CD4-positive, alpha-beta T cell (primary cell): Measurements from ENCODE around the gene WNT1. TPM values are rescaled to one million over a fixed set of nuclear protein-coding genes. Genes with fewer than 3 reads are reported as not detected.
A peak's percentile ranks its signal among the peaks of the same experiment; 100 is the strongest.

Source experiments
- ATAC-seq: fragments of 200-7000 bp; cut with Tn5 transposase; one replicate; pipeline ENCODE4 v1.10.0; 2022; ENCODE audit warnings: mild to moderate bottlenecking; ENCODE audit not compliant: poor library complexity
- CTCF ChIA-PET: fragments of 350-600 bp; sonication (Branson Sonifier 250); formaldehyde crosslinking; loops from one replicate; lab custom pipeline; 2021; ENCODE audit warnings: antibody characterized with exemption, inconsistent platforms; lab: Charles Lee
- POLR2A ChIA-PET: fragments of 350-600 bp; sonication (Branson Sonifier 250); formaldehyde crosslinking; loops from one replicate; lab custom pipeline; 2021; ENCODE audit warnings: antibody characterized with exemption, inconsistent platforms; lab: Charles Lee
- DNase-seq, 14 experiments: peaks; one replicate each; pipeline ENCODE4 v3.0.0-alpha.2; 2013 to 2020; ENCODE audit warnings: mixed read lengths in 2 of 14
- H3K27ac ChIP-seq, 2 donors: one replicate each; pipeline versions ENCODE4 v1.5.1 to v1.7.0; 2013; ENCODE audit warnings: low read length in 2 of 2, low read depth in 1 of 2, mild to moderate bottlenecking in 1 of 2
- H3K27me3 ChIP-seq, 2 experiments: 1 replicate in 1 of 2; 2 replicates in 1 of 2; pipeline versions ENCODE4 v1.6.1 to v1.7.0; 2013; ENCODE audit warnings: low read length in 2 of 2, control low read depth in 1 of 2, mild to moderate bottlenecking in 1 of 2, moderate library complexity in 1 of 2; ENCODE audit not compliant: insufficient read depth in 2 of 2, control insufficient read depth in 1 of 2
- H3K36me3 ChIP-seq: one replicate; pipeline ENCODE4 v1.6.1; 2013; ENCODE audit warnings: low read length, control low read depth; ENCODE audit not compliant: insufficient read depth
- H3K4me1 ChIP-seq: one replicate; pipeline ENCODE4 v1.6.1; 2013; ENCODE audit warnings: low read length, control low read depth; ENCODE audit not compliant: insufficient read depth
- H3K4me3 ChIP-seq: one replicate; pipeline ENCODE4 v1.5.1; 2013; ENCODE audit warnings: mild to moderate bottlenecking, low read length, moderate library complexity
- H3K9me3 ChIP-seq, 2 experiments: 1 replicate in 1 of 2; 2 replicates in 1 of 2; pipeline versions ENCODE4 v1.6.1 to v1.7.0; 2013; ENCODE audit warnings: low read length in 2 of 2, mild to moderate bottlenecking in 2 of 2, control low read depth in 1 of 2, moderate library complexity in 1 of 2; ENCODE audit not compliant: control insufficient read depth in 1 of 2, insufficient read depth in 1 of 2
- H3K27ac Mint-ChIP-seq: one replicate; pipeline ENCODE4 v1.8.0; 2020; ENCODE audit warnings: mixed read lengths
- H3K27me3 Mint-ChIP-seq: one replicate; pipeline ENCODE4 v1.8.0; 2021; ENCODE audit warnings: mixed read lengths
- H3K36me3 Mint-ChIP-seq: one replicate; pipeline ENCODE4 v1.8.0; 2021; ENCODE audit warnings: low read depth, mixed read lengths
- H3K4me1 Mint-ChIP-seq: one replicate; pipeline ENCODE4 v1.8.0; 2021; ENCODE audit warnings: low read depth, mixed read lengths
- H3K4me3 Mint-ChIP-seq: one replicate; pipeline ENCODE4 v1.8.0; 2020; ENCODE audit warnings: mild to moderate bottlenecking, mixed read lengths
- H3K9me3 Mint-ChIP-seq: one replicate; pipeline ENCODE4 v1.8.0; 2020; ENCODE audit warnings: mixed read lengths
- intact Hi-C, 2 experiments: fragments of 100-400 bp; cut with DNase I in 1 of 2; cut with micrococcal nuclease in 1 of 2; formaldehyde crosslinking; loops; one replicate each; pipeline versions ENCODE4 v1.15.1 to v1.9.0; 2023 to 2025; cut with DNase I, micrococcal nuclease
- total RNA-seq, 174 experiments: library from RNA in 2 of 174; stranded (reverse) in 2 of 174; gene quantifications; one replicate each; pipeline ENCODE4 v1.2.3 and lab custom pipeline; 2021 to 2026
- TF ChIP-seq, protein P1 (sequence below): fragments of 200-600 bp; IDR thresholded peaks from one replicate; pipeline ENCODE4 v1.8.0; 2022; ENCODE audit warnings: antibody characterized with exemption, mild to moderate bottlenecking

Gene WNT1
- total RNA-seq, 2 experiments from 2014 or later: 1.8 to 2.7 TPM

DNA sequence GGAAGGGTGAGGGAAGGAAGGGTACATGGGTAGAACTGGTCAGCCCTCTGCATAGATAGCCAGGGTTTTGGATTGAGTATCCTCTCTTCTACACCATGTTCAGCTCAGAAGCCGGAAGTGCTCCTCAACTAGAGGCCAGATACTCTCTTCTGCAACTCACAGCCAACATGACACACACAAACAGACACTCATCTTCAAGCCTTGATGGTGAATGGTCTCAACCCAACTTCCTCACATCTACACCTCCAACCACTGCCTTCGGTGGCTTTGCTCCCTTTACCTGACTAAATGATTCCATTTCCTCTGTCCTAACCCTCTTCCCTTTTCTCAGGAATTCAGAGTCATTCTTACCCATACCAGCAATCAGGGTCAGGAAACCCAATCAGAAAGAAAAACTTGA, 45.2 kb upstream of the WNT1 start:
- H3K36me3 ChIP-seq: peaks cover 32% of the 10 kb centered on the region
- ChIA-PET CTCF (interaction anchor here (1.1 to 2.6 kb wide), 5 partner anchors 8 to 80 kb away, joined by 4 to 17 read pairs (median 5); partner anchors contain the start of gene FKBP11), POLR2A (interaction anchor here (2.4 kb wide), 1 partner anchor 8 kb away, joined by 21 read pairs; the partner anchor contains the start of gene FKBP11)
- no peaks in the 10 kb centered on the region for H3K9me3 ChIP-seq
- peak overlapping the region; percentile 14 for H3K4me3 ChIP-seq
- peaks cover 55% of the 10 kb centered on the region for H3K4me1 ChIP-seq
- no peaks in the 10 kb centered on the region for H3K27me3 ChIP-seq
- Mint-ChIP-seq H3K4me1 (peaks cover 41% of the 10 kb centered on the region), H3K27me3 (no peaks in the 10 kb centered on the region), H3K9me3 (no peaks in the 10 kb centered on the region), H3K27ac (peak overlapping the region; percentile 67), H3K36me3 (peaks cover 60% of the 10 kb centered on the region), H3K4me3 (peak overlapping the region; percentile 23)
- intact Hi-C loops: no loop called here
- ATAC-seq (no peak), DNase-seq (peak in 2 of 14 experiments; percentile 30 to 50)
- TF ChIP-seq, protein P1, sequence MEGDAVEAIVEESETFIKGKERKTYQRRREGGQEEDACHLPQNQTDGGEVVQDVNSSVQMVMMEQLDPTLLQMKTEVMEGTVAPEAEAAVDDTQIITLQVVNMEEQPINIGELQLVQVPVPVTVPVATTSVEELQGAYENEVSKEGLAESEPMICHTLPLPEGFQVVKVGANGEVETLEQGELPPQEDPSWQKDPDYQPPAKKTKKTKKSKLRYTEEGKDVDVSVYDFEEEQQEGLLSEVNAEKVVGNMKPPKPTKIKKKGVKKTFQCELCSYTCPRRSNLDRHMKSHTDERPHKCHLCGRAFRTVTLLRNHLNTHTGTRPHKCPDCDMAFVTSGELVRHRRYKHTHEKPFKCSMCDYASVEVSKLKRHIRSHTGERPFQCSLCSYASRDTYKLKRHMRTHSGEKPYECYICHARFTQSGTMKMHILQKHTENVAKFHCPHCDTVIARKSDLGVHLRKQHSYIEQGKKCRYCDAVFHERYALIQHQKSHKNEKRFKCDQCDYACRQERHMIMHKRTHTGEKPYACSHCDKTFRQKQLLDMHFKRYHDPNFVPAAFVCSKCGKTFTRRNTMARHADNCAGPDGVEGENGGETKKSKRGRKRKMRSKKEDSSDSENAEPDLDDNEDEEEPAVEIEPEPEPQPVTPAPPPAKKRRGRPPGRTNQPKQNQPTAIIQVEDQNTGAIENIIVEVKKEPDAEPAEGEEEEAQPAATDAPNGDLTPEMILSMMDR: no peak
- H3K27ac ChIP-seq: peak overlapping the region; percentile 4 to 73

DNA sequence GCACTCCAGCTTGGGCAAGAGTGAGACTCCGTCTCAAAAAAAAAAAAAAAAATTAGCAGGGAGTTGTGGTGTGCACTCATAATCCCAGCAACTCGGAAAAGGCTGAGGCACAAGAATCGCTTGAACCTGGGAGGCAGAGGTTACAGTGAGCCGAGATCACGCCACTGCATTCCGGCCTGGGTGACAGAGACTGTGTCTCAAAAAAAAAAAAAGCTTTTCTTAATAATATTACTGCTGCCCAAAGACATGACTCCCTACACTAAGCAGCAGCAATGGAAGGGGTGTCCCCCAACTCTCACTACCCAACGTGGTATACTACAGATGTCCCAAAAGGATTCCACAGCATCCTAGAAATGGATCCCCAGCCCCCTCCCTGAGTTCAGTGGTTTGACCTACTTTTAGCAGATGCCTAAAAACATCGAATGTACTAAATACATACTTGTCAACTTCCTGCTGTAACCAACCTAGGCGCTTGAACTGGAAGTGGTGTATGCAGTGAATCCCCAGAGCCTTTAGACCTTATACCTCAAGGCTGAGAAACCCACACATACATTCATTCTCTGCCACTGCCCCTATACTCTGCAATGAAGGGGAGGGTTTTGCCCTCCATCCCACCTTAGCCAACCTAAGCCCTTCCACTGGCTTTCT, 44.3 kb upstream of the WNT1 start:
- peaks cover 38% of the 10 kb centered on the region for H3K36me3 ChIP-seq
- TF ChIP-seq, protein P1: no peak
- no peaks in the 10 kb centered on the region for H3K27me3 Mint-ChIP-seq
- intact Hi-C loops: loop anchor here in 1 of 2 experiments (2.0 kb wide), 1 partner anchor 15 kb away; no protein-coding TSS in a partner anchor
- H3K27ac Mint-ChIP-seq: peak overlapping the region; percentile 96
- DNase-seq (peak in 6 of 14 experiments; percentile 25 to 86 (median 51)), ATAC-seq (peak; percentile 88)
- H3K4me3 ChIP-seq: peak overlapping the region; percentile 20
- H3K4me1 ChIP-seq: peaks cover 55% of the 10 kb centered on the region
- H3K27ac ChIP-seq: peak overlapping the region; percentile 53 to 61
- H3K36me3 Mint-ChIP-seq: peaks cover 67% of the 10 kb centered on the region
- no peaks in the 10 kb centered on the region for H3K9me3 Mint-ChIP-seq
- POLR2A ChIA-PET: interaction anchor here (1.6 to 2.4 kb wide), 4 partner anchors 9 to 82 kb away, joined by 3 to 21 read pairs (median 5); partner anchors contain the start of genes ARF3, DDX23 and FKBP11
- H3K4me3 Mint-ChIP-seq: peak overlapping the region; percentile 79
- CTCF ChIA-PET: interaction anchor here (1.1 to 2.6 kb wide), 9 partner anchors 9 to 81 kb away, joined by 3 to 17 read pairs (median 5); partner anchors contain the start of genes ARF3 and FKBP11
- H3K27me3 ChIP-seq: no peaks in the 10 kb centered on the region
- no peaks in the 10 kb centered on the region for H3K9me3 ChIP-seq
- H3K4me1 Mint-ChIP-seq: peaks cover 41% of the 10 kb centered on the region

DNA sequence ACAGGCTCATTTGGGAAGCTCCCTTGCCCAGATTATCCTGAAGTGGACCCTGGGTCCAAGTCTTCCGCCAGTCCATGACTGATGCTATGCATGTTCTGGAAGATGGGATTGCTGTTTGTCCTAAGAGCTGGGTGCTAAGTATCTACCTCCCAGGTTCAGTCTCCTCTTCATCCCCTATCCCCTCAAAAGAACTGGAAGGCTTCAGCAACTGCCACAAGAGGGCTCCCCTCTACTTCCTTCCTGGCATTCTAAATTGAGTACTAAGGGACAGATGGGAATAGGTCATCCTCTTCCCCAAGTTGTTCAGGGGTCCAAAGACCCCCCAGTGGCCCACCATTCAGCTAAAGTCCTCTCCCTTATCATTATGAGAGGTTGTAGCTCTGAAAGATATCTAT, 43.8 kb upstream of the WNT1 start:
- peaks cover 40% of the 10 kb centered on the region for H3K4me1 Mint-ChIP-seq

More for the DNA sequence above, 43.8 kb upstream of the WNT1 start:
- Histone ChIP-seq H3K36me3 (peaks cover 43% of the 10 kb centered on the region), H3K27ac (peak overlapping the region; percentile 53 to 61), H3K4me3 (peak overlapping the region; percentile 20), H3K27me3 (no peaks in the 10 kb centered on the region), H3K9me3 (no peaks in the 10 kb centered on the region), H3K4me1 (peaks cover 55% of the 10 kb centered on the region)
- H3K27ac Mint-ChIP-seq: peak overlapping the region; percentile 96
- POLR2A ChIA-PET: interaction anchor here (1.6 to 2.4 kb wide), 4 partner anchors 9 to 82 kb away, joined by 3 to 21 read pairs (median 5); partner anchors contain the start of genes ARF3, DDX23 and FKBP11
- CTCF ChIA-PET: interaction anchor here (1.1 to 2.6 kb wide), 9 partner anchors 9 to 82 kb away, joined by 3 to 17 read pairs (median 5); partner anchors contain the start of genes ARF3, FKBP11 and WNT1
- TF ChIP-seq, protein P1: peak; percentile 35
- H3K9me3 Mint-ChIP-seq: no peaks in the 10 kb centered on the region
- no peaks in the 10 kb centered on the region for H3K27me3 Mint-ChIP-seq
- intact Hi-C loops: loop anchor here in 1 of 2 experiments (2.0 kb wide), 1 partner anchor 16 kb away; no protein-coding TSS in a partner anchor
- peaks cover 72% of the 10 kb centered on the region for H3K36me3 Mint-ChIP-seq
- H3K4me3 Mint-ChIP-seq: peak overlapping the region; percentile 79
- peak; percentile 10 for ATAC-seq
- DNase-seq: peak in 4 of 14 experiments; percentile 32 to 50 (median 41)
